GM12878 (cell line): ENCODE data around the gene RANBP17.

ENCODE experiments used
- EP300 ChIP-seq, 2 experiments: fragments of 150-350 bp in 1 of 2; IDR thresholded peaks; 2 replicates each; pipeline ENCODE4 v1.6.1; 2011 to 2012; ENCODE audit warnings: low read depth in 2 of 2, low read length in 2 of 2, borderline replicate concordance in 1 of 2, improper control_type of control experiment in 1 of 2, inconsistent platforms in 1 of 2; ENCODE audit not compliant: control insufficient read depth in 1 of 2
- PKNOX1 ChIP-seq: fragments of 450-650 bp; IDR thresholded peaks from 2 replicates; pipeline ENCODE4 v1.6.1; 2016; ENCODE audit warnings: mild to moderate bottlenecking
- TAF1 ChIP-seq: IDR thresholded peaks from 2 replicates; pipeline ENCODE4 v1.6.1; 2011; ENCODE audit warnings: mild to moderate bottlenecking, low read depth, low read length, borderline replicate concordance

- TF ChIP-seq TAF1 (no peak), PKNOX1 (no peak), EP300 (IDR thresholded peaks at IDR 0.05; ENCODE audit: borderline replicate concordance in 1 of 2, control insufficient read depth in 1 of 2, low read depth in 2 of 2, low read length in 2 of 2) (no peak)
Observed at GRCh38 chr5:170985486-170985885, 123.7 kb downstream of the RANBP17 start.
